Hypothalamus (tissue), 51 donors: ENCODE measurements around the gene DYRK2.

ENCODE experiments used
- DNase-seq, 51 donors: peaks; one replicate each; lab custom pipeline; 2025; lab: John Stamatoyannopoulos, UW

DYRK2 gene

GRCh38 chr12:67648521-67649260 is at the start of gene DYRK2:
Gene DYRK2 (plus strand): TSS chr12:67648745. CDS start chr12:67649134, 389 bp downstream.
- peak in 48 of 51 donors; percentile 32 to 85 (median 64) for DNase-seq

- no peak for DNase-seq
These were observed 48.9 kb upstream of the DYRK2 start for GRCh38 chr12:67599691-67600090.

GRCh38 chr12:67601126-67601525 is 47.4 kb upstream of the DYRK2 start:
- DNase-seq, result no peak

GRCh38 chr12:67609226-67609870 is 39.2 kb upstream of the DYRK2 start:
- DNase-seq, result no peak

- DNase-seq, result no peak
These were observed 35.5 kb upstream of the DYRK2 start for GRCh38 chr12:67613040-67613439.

DNA sequence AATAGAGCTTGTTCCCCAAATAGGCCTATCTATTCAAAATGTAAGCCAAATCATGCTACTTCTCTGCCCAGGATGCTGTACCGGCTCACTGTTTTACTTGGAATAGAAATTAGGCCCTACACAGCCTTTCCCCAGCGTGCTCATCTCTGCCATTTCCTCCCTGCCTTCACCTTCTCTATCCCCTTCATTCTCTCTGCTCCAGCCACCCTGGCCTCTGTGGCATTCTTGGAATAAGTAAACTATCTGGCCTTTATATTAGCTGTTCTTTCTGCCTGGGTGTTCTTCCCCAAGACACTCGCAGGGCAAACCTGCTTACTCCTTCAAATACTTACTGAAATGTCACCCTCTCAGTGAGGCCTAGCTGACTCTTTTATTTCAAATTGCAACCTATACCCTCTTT is 30.9 kb upstream of the DYRK2 start:
- DNase-seq, result no peak

- no peak for DNase-seq
These were observed 30.2 kb upstream of the DYRK2 start for GRCh38 chr12:67618303-67618702.

DNA sequence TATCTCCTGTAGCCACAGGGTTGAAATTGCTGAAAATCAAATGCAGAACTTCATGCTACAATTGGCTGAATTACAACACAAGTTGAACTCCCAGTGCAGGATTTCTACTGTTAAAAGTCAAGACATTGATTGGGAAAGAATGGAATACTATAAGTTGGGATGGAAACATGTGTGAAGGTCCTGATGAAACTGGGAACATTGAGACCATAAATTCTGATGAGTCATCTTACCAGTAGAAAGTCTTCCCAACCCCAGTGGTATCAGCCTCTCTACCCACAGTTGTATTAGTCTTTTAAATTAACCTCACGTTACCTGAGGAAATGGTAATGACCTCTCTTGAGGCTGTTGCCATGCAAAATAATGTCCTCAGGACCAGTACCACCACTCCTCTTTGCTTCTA is 27.4 kb upstream of the DYRK2 start:
- no peak for DNase-seq

DNA sequence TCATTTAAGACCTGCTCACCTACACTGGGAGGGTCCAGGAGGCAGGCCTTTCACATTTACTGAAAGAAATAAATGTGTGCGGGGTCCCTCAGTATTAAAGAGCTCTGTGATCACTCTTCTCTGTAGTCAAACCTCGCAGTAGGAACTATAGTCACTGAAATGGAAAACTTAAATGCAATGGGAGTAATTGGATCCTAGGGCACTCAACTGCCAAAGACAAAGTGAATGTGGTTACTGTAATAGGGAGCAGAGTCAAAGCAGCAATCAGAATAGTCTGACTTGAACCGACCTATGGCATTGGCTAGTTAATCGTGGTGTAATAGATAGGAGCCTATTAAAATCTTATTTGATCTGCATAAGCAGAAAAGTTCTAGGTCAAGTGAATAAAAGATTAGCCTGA is 26.6 kb upstream of the DYRK2 start:
- no peak for DNase-seq

- DNase-seq, result no peak
These were observed 25.3 kb upstream of the DYRK2 start for GRCh38 chr12:67623259-67623658.

DNA sequence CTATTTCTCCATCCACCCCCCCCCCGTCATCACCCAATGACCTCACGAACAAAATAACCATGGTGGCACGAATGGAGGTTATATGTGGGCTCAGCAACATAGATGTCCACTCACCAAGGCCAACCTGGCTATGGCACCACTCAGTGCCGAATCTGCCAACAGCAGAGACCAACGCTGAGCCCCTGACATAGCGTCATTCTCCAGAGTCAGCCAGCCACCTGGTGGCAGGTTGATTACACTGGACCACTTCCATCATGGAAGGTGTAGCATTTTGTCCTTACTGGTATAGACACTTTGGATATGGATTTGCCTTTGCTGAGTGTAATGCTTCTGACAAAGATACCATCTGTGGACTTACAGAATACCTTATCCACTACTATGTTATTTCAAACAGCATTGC is 24.2 kb upstream of the DYRK2 start:
- DNase-seq, result no peak

GRCh38 chr12:67625004-67625403 is 23.5 kb upstream of the DYRK2 start:
- no peak for DNase-seq

GRCh38 chr12:67626156-67626555 is 22.4 kb upstream of the DYRK2 start:
- no peak for DNase-seq

DNA sequence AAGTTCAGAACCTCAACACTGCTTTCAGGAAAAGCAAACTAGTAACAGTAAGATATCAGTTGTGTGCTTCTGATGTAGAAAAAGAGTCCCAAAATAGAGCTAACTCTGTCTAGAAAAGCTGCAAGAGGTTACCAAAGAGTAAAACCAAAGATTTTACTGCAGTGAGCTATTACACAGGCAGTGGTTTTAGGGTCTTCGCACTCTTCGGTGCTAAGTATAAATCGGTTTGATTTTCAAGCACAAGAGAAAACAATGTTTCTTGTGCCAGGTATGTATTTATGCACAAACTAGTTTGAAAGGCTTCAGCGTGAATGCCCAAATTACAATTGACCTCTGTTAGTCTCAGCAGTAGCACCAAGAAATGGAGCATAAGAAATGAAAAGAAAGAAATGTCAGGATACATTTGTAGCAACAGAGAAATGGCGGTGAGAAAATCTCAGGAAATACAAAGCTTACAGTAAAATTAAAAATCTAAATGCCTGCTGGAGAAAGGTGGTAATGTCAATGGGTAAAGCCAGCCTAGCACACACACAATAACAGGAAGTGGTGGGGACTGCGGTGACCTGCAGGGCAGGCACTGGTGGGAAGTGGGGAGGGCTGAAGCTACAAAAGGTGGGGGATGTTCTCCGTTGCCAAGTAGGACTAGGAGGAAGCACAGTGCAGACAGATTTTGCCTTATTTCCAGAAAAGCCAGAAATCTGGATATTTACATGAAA is 18.0 kb upstream of the DYRK2 start:
- DNase-seq, result peak in 6 of 51 donors; percentile 1 to 9 (median 5)

- no peak for DNase-seq
These were observed 16.5 kb upstream of the DYRK2 start for GRCh38 chr12:67632005-67632404.

- no peak for DNase-seq
These were observed 15.4 kb upstream of the DYRK2 start for GRCh38 chr12:67633024-67633610.

GRCh38 chr12:67633708-67634107 is 14.8 kb upstream of the DYRK2 start:
- peak in 5 of 51 donors; percentile 0 to 12 (median 6) for DNase-seq

DNA sequence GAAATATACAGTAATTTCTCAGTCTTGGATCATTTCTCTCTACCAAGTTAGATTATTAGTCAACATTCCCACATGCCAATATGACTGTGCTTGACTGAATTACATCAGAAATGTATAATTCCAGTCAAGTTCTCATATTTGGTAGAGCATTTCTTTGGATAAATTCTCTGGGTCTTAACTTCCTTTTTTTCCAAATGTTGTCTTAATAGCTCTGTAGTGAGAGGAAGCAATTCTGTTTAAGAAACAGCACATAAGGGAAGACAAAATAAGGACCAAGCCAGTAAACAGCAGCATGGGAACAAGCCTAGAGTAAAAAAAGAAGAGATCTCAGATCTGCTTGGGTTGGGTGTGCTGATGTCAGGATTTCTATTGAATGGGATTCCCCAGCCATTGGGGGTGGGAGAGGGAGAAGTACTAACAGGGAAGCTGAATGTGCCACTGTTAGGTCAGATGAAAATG is 14.2 kb upstream of the DYRK2 start:
- DNase-seq, result no peak

DNA sequence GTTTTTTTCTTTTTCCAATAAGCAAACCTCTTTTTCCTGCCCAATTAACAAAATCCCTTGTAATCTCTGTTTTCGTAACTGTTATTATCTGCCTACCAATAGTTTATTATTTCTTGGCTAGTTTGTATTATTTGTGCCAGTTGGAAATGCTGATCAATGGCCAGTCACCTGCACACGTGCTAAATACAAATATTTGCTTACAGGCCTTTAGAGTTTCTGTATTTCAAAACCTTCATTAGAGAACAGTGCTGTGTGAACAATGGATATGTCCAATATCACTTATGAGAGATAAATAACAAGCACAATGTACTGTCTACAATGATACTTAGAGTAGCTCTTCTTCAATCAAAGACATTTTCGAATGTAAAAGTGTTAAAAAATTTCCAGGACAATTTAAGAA is 10.8 kb upstream of the DYRK2 start:
- no peak for DNase-seq

- no peak for DNase-seq
These were observed 9.9 kb upstream of the DYRK2 start for GRCh38 chr12:67638694-67639093.

GRCh38 chr12:67640863-67641262 is 7.7 kb upstream of the DYRK2 start:
- no peak for DNase-seq
